Mesenchymal stem cell (in vitro differentiated cells and primary cell): Measurements from ENCODE around the gene PPP1R12B.

Experiments
- DNase-seq: peaks from one replicate; pipeline ENCODE4 v3.0.0-alpha.2; 2013
- H2AFZ ChIP-seq: one replicate; pipeline ENCODE4 v1.6.1; 2013; ENCODE audit warnings: low read depth, mild to moderate bottlenecking, control low read depth, inconsistent platforms, low read length, moderate library complexity
- H2AK5ac ChIP-seq: 2 replicates; pipeline ENCODE4 v1.6.1; 2013; ENCODE audit warnings: low read length, moderate library complexity, mild to moderate bottlenecking, inconsistent platforms; ENCODE audit not compliant: severe bottlenecking
- H2BK120ac ChIP-seq: one replicate; pipeline ENCODE4 v1.6.1; 2013; ENCODE audit warnings: low read depth, mild to moderate bottlenecking, inconsistent platforms, low read length, moderate library complexity
- H2BK12ac ChIP-seq, 2 experiments: one replicate each; pipeline ENCODE4 v1.6.1; 2013; ENCODE audit warnings: inconsistent platforms in 2 of 2, low read length in 2 of 2, mild to moderate bottlenecking in 2 of 2, moderate library complexity in 2 of 2, control low read depth in 1 of 2
- H2BK15ac ChIP-seq: one replicate; pipeline ENCODE4 v1.6.1; 2013; ENCODE audit warnings: mild to moderate bottlenecking, low read depth, inconsistent platforms; ENCODE audit not compliant: poor library complexity, severe bottlenecking
- H2BK5ac ChIP-seq: 2 replicates; pipeline ENCODE4 v1.6.1; 2013; ENCODE audit warnings: low read depth, mild to moderate bottlenecking, low read length, control low read depth, inconsistent platforms; ENCODE audit not compliant: poor library complexity, severe bottlenecking
- H3K14ac ChIP-seq, 2 experiments: one replicate each; pipeline ENCODE4 v1.6.1; 2013; ENCODE audit warnings: inconsistent platforms in 2 of 2, low read length in 2 of 2, control low read depth in 1 of 2, mild to moderate bottlenecking in 1 of 2, moderate library complexity in 1 of 2
- H3K18ac ChIP-seq, 2 experiments: one replicate each; pipeline ENCODE4 v1.6.1; 2013; ENCODE audit warnings: inconsistent platforms in 2 of 2, low read length in 2 of 2, control low read depth in 1 of 2, low read depth in 1 of 2, mild to moderate bottlenecking in 1 of 2
- H3K23ac ChIP-seq, 2 experiments: one replicate each; pipeline ENCODE4 v1.6.1; 2013; ENCODE audit warnings: inconsistent platforms in 2 of 2, low read length in 2 of 2, mild to moderate bottlenecking in 2 of 2, moderate library complexity in 2 of 2, control low read depth in 1 of 2
- H3K27ac ChIP-seq: 2 replicates; pipeline ENCODE4 v1.5.1; 2013; ENCODE audit warnings: mild to moderate bottlenecking, moderate library complexity, low read length, control low read depth, inconsistent platforms; ENCODE audit not compliant: poor library complexity, severe bottlenecking
- H3K27me3 ChIP-seq, 2 experiments: 2 replicates each; pipeline versions ENCODE4 v1.6.1 to v1.7.0; 2013; ENCODE audit warnings: low read length in 2 of 2, mild to moderate bottlenecking in 2 of 2, moderate library complexity in 2 of 2, control low read depth in 1 of 2, inconsistent platforms in 1 of 2; ENCODE audit not compliant: control insufficient read depth in 1 of 2, insufficient read depth in 1 of 2
- H3K36me3 ChIP-seq, 2 experiments: 2 replicates each; pipeline versions ENCODE4 v1.6.1 to v1.7.0; 2013; ENCODE audit warnings: low read length in 2 of 2, control low read depth in 1 of 2, inconsistent platforms in 1 of 2, low read depth in 1 of 2, mild to moderate bottlenecking in 1 of 2; ENCODE audit not compliant: insufficient read depth in 2 of 2, control insufficient read depth in 1 of 2
- H3K4ac ChIP-seq, 2 experiments: one replicate each; pipeline ENCODE4 v1.6.1; 2013; ENCODE audit warnings: inconsistent platforms in 2 of 2, low read length in 2 of 2, mild to moderate bottlenecking in 2 of 2, moderate library complexity in 2 of 2, control low read depth in 1 of 2, low read depth in 1 of 2
- H3K4me1 ChIP-seq: 2 replicates; pipeline ENCODE4 v1.6.1; 2013; ENCODE audit warnings: low read depth, low read length, control low read depth; ENCODE audit not compliant: control insufficient read depth, insufficient read depth
- H3K4me2 ChIP-seq: 2 replicates; pipeline ENCODE4 v1.6.1; 2013; ENCODE audit warnings: low read length, mild to moderate bottlenecking, inconsistent platforms; ENCODE audit not compliant: poor library complexity, severe bottlenecking
- H3K4me3 ChIP-seq, 2 experiments: 2 replicates each; pipeline versions ENCODE4 v1.5.1 to v1.7.0; 2013; ENCODE audit warnings: low read length in 2 of 2, mild to moderate bottlenecking in 2 of 2, control low read depth in 1 of 2, low read depth in 1 of 2; ENCODE audit not compliant: insufficient read depth in 1 of 2
- H3K79me1 ChIP-seq: replicated peaks from 2 replicates; pipeline ENCODE4 v1.6.1; 2013; ENCODE audit warnings: mild to moderate bottlenecking, control low read depth, low read length, inconsistent platforms; ENCODE audit not compliant: poor library complexity, severe bottlenecking
- H3K9ac ChIP-seq: 2 replicates; pipeline ENCODE4 v1.7.0; 2013; ENCODE audit warnings: mild to moderate bottlenecking, low read length, moderate library complexity
- H3K9me3 ChIP-seq: 2 replicates; pipeline ENCODE4 v1.7.0; 2013; ENCODE audit warnings: mild to moderate bottlenecking, low read length; ENCODE audit not compliant: control insufficient read depth
- H4K8ac ChIP-seq: one replicate; pipeline ENCODE4 v1.6.1; 2013; ENCODE audit warnings: inconsistent platforms, mild to moderate bottlenecking, low read length, moderate library complexity
- H4K91ac ChIP-seq: one replicate; pipeline ENCODE4 v1.6.1; 2013; ENCODE audit warnings: mild to moderate bottlenecking, low read length, inconsistent platforms
- WGBS: methylation state at CpG from one replicate; pipeline ENCODE4 v1.1.7; 2013; ENCODE audit warnings: mixed read lengths; 5-methylcytosine and 5-hydroxymethylcytosine counted together

PPP1R12B gene

GRCh38 chr1:202305168-202305567 lies 43.3 kb upstream of the PPP1R12B start:
- H3K9ac ChIP-seq: no peak overlapping the region
- H3K36me3 ChIP-seq: no peaks in the 10 kb centered on the region
- peaks cover 0 to 96% of the 10 kb centered on the region in 2 experiments for H3K27me3 ChIP-seq
- H3K18ac ChIP-seq: no peak overlapping the region
- H3K14ac ChIP-seq: no peak overlapping the region
- no peak overlapping the region for H3K4me2 ChIP-seq
- no peak overlapping the region for H3K27ac ChIP-seq
- no peak overlapping the region for H2BK5ac ChIP-seq
- no peak overlapping the region for H4K91ac ChIP-seq
- no peak overlapping the region for H2AK5ac ChIP-seq
- no peak overlapping the region for H3K4ac ChIP-seq
- no peak for DNase-seq
- no peaks in the 10 kb centered on the region for H3K9me3 ChIP-seq
- H2BK12ac ChIP-seq: no peak overlapping the region
- H3K23ac ChIP-seq: no peak overlapping the region
- no peak overlapping the region for H3K4me3 ChIP-seq
- no peak overlapping the region for H2AFZ ChIP-seq
- H3K79me1 ChIP-seq: no peaks in the 10 kb centered on the region
- no CpG with 5 or more reads among the region's 1 CpG for WGBS
- H3K4me1 ChIP-seq: no peaks in the 10 kb centered on the region
- no peak overlapping the region for H4K8ac ChIP-seq
- no peak overlapping the region for H2BK15ac ChIP-seq
- H2BK120ac ChIP-seq: no peak overlapping the region

- no peak overlapping the region for H2BK12ac ChIP-seq
- H2AK5ac ChIP-seq: no peak overlapping the region
- H2BK15ac ChIP-seq: no peak overlapping the region
- H3K4me3 ChIP-seq: no peak overlapping the region
- H3K4me2 ChIP-seq: no peak overlapping the region
- H3K9ac ChIP-seq: no peak overlapping the region
- H2AFZ ChIP-seq: no peak overlapping the region
- H3K18ac ChIP-seq: no peak overlapping the region
- no peak overlapping the region for H3K27ac ChIP-seq
- H3K23ac ChIP-seq: no peak overlapping the region
- H2BK5ac ChIP-seq: no peak overlapping the region
- H3K36me3 ChIP-seq: no peaks in the 10 kb centered on the region
- peak overlapping the region in 1 of 2 experiments; percentile 48 for H3K14ac ChIP-seq
- H3K9me3 ChIP-seq: no peaks in the 10 kb centered on the region
- H3K79me1 ChIP-seq: no peaks in the 10 kb centered on the region
- H3K4ac ChIP-seq: no peak overlapping the region
- no peak overlapping the region for H4K91ac ChIP-seq
- no peak overlapping the region for H2BK120ac ChIP-seq
- WGBS: 83% methylated on average over 9 of the region's 9 CpGs
- no peak overlapping the region for H4K8ac ChIP-seq
- H3K4me1 ChIP-seq: peaks cover 2% of the 10 kb centered on the region
- DNase-seq: no peak
- peaks cover 0 to 99% of the 10 kb centered on the region in 2 experiments for H3K27me3 ChIP-seq
These were observed 41.8 kb upstream of the PPP1R12B start for GRCh38 chr1:202306535-202307345.

GRCh38 chr1:202310071-202310725 lies 38.3 kb upstream of the PPP1R12B start:
- Histone ChIP-seq H3K18ac (no peak overlapping the region), H4K8ac (no peak overlapping the region), H3K4me3 (no peak overlapping the region), H2AK5ac (no peak overlapping the region), H3K27me3 (peaks cover 0 to 99% of the 10 kb centered on the region in 2 experiments), H2BK5ac (no peak overlapping the region), H2BK12ac (no peak overlapping the region), H3K36me3 (no peaks in the 10 kb centered on the region), H3K4me2 (no peak overlapping the region), H2AFZ (no peak overlapping the region), H3K9ac (no peak overlapping the region), H3K23ac (no peak overlapping the region), H4K91ac (no peak overlapping the region), H2BK120ac (no peak overlapping the region), H3K4ac (no peak overlapping the region), H3K27ac (no peak overlapping the region), H3K79me1 (no peaks in the 10 kb centered on the region), H3K9me3 (no peaks in the 10 kb centered on the region), H2BK15ac (no peak overlapping the region), H3K4me1 (peaks cover 8% of the 10 kb centered on the region), H3K14ac (no peak overlapping the region)
- no peak for DNase-seq

GRCh38 chr1:202310746-202311145 lies 37.8 kb upstream of the PPP1R12B start:
- Histone ChIP-seq H2BK12ac (no peak overlapping the region), H2BK120ac (no peak overlapping the region), H3K36me3 (no peaks in the 10 kb centered on the region), H3K9me3 (no peaks in the 10 kb centered on the region), H3K27ac (no peak overlapping the region), H3K79me1 (no peaks in the 10 kb centered on the region), H3K23ac (no peak overlapping the region), H3K4me1 (peaks cover 8% of the 10 kb centered on the region), H3K4me3 (no peak overlapping the region), H3K14ac (no peak overlapping the region), H2AK5ac (no peak overlapping the region), H2BK5ac (no peak overlapping the region), H2AFZ (no peak overlapping the region), H3K4ac (no peak overlapping the region), H3K9ac (no peak overlapping the region), H3K27me3 (peaks cover 0 to 99% of the 10 kb centered on the region in 2 experiments), H2BK15ac (no peak overlapping the region), H4K91ac (no peak overlapping the region), H3K18ac (no peak overlapping the region), H3K4me2 (no peak overlapping the region), H4K8ac (no peak overlapping the region)
- WGBS: 81% methylated on average over 3 of the region's 3 CpGs
- DNase-seq: no peak
